CD14-positive monocyte (primary cell): ENCODE data around the gene KAZN. TPM values are rescaled to one million over a fixed set of nuclear protein-coding genes. Genes with fewer than 3 reads are reported as not detected.

Source experiments
- DNase-seq, 3 donors: peaks; one replicate each; pipeline ENCODE4 v3.0.0-alpha.2; 2011 to 2022
- H2AFZ ChIP-seq: 2 replicates; pipeline ENCODE4 v1.6.0; 2012; ENCODE audit warnings: mild to moderate bottlenecking, low read depth, low read length, inconsistent platforms; ENCODE audit not compliant: insufficient read depth, poor library complexity, severe bottlenecking
- H3K27ac ChIP-seq, 2 donors: 1 replicate in 1 of 2; 2 replicates in 1 of 2; pipeline ENCODE4 v1.5.1; 2012 to 2013; ENCODE audit warnings: low read length in 2 of 2, control low read depth in 1 of 2, inconsistent platforms in 1 of 2, low read depth in 1 of 2, mild to moderate bottlenecking in 1 of 2
- H3K27me3 ChIP-seq, 2 donors: one replicate each; pipeline versions ENCODE4 v1.6.0 to v1.6.1; 2011 to 2013; ENCODE audit warnings: low read length in 2 of 2; ENCODE audit not compliant: control insufficient read depth in 2 of 2, insufficient read depth in 2 of 2
- H3K36me3 ChIP-seq, 2 donors: replicated peaks in 1 of 2; 1 replicate in 1 of 2; 2 replicates in 1 of 2; pipeline versions ENCODE4 v1.5.1 to v1.6.1; 2012 to 2013; ENCODE audit warnings: low read length in 2 of 2, control low read depth in 1 of 2, inconsistent platforms in 1 of 2, mild to moderate bottlenecking in 1 of 2; ENCODE audit not compliant: insufficient read depth in 2 of 2, control insufficient read depth in 1 of 2
- H3K4me1 ChIP-seq, 2 donors: 1 replicate in 1 of 2; 2 replicates in 1 of 2; pipeline versions ENCODE4 v1.5.1 to v1.6.1; 2012 to 2013; ENCODE audit warnings: low read length in 2 of 2, control low read depth in 1 of 2, inconsistent platforms in 1 of 2, mild to moderate bottlenecking in 1 of 2, moderate library complexity in 1 of 2; ENCODE audit not compliant: insufficient read depth in 2 of 2, control insufficient read depth in 1 of 2
- H3K4me2 ChIP-seq: replicated peaks from 2 replicates; pipeline ENCODE3; 2012; ENCODE audit warnings: low read length, moderate library complexity, mild to moderate bottlenecking; ENCODE audit not compliant: poor library complexity, severe bottlenecking; ENCODE audit errors: extremely low read depth
- H3K4me3 ChIP-seq, 3 experiments: fragments of 200-600 bp in 1 of 3; sonication (generic) in 1 of 3; replicated peaks in 1 of 3; 1 replicate in 2 of 3; 2 replicates in 1 of 3; pipeline ENCODE4 v1.5.1; 2011 to 2013; ENCODE audit warnings: low read length in 3 of 3, mild to moderate bottlenecking in 3 of 3, control low read depth in 2 of 3, low read depth in 2 of 3, inconsistent platforms in 1 of 3, moderate library complexity in 1 of 3
- H3K79me2 ChIP-seq: 2 replicates; pipeline ENCODE4 v1.6.0; 2012; ENCODE audit warnings: mild to moderate bottlenecking, control low read depth, inconsistent platforms, low read length, moderate library complexity; ENCODE audit not compliant: insufficient read depth
- H3K9ac ChIP-seq: 2 replicates; pipeline ENCODE4 v1.6.0; 2017; ENCODE audit warnings: low read length, mild to moderate bottlenecking; ENCODE audit not compliant: insufficient read depth, poor library complexity, severe bottlenecking
- H3K9me3 ChIP-seq, 2 donors: replicated peaks in 1 of 2; 1 replicate in 1 of 2; 2 replicates in 1 of 2; pipeline versions ENCODE4 v1.5.1 to v1.6.1; 2012 to 2013; ENCODE audit warnings: low read length in 2 of 2, control low read depth in 1 of 2; ENCODE audit not compliant: control insufficient read depth in 1 of 2, insufficient read depth in 1 of 2
- H4K20me1 ChIP-seq: 2 replicates; pipeline ENCODE4 v1.6.0; 2012; ENCODE audit warnings: mild to moderate bottlenecking, low read length, control low read depth, moderate library complexity; ENCODE audit not compliant: insufficient read depth
- H3K27ac Mint-ChIP-seq, 7 donors: one replicate each; pipeline ENCODE4 v1.8.0; 2020; ENCODE audit warnings: mild to moderate bottlenecking in 7 of 7, mixed read lengths in 7 of 7, moderate library complexity in 6 of 7, inconsistent platforms in 2 of 7
- H3K27me3 Mint-ChIP-seq, 3 donors: one replicate each; pipeline ENCODE4 v1.8.0; 2021 to 2022; ENCODE audit warnings: low read depth in 3 of 3, mild to moderate bottlenecking in 3 of 3, mixed read lengths in 3 of 3, moderate library complexity in 3 of 3, inconsistent platforms in 1 of 3
- H3K36me3 Mint-ChIP-seq, 2 donors: one replicate each; pipeline ENCODE4 v1.8.0; 2020; ENCODE audit warnings: mixed read lengths in 2 of 2, inconsistent platforms in 1 of 2, mild to moderate bottlenecking in 1 of 2
- H3K4me1 Mint-ChIP-seq: one replicate; pipeline ENCODE4 v1.8.0; 2020; ENCODE audit warnings: mild to moderate bottlenecking, mixed read lengths
- H3K4me3 Mint-ChIP-seq, 2 donors: one replicate each; pipeline ENCODE4 v1.8.0; 2020; ENCODE audit warnings: mild to moderate bottlenecking in 2 of 2, mixed read lengths in 2 of 2, moderate library complexity in 1 of 2
- H3K9me3 Mint-ChIP-seq, 7 donors: one replicate each; pipeline ENCODE4 v1.8.0; 2020 to 2022; ENCODE audit warnings: mixed read lengths in 7 of 7, mild to moderate bottlenecking in 6 of 7, moderate library complexity in 6 of 7, inconsistent platforms in 2 of 7
- WGBS: methylation state at CpG from one replicate; pipeline ENCODE4 v1.1.5; 2013; ENCODE audit warnings: missing lambda C conversion rate; ENCODE audit not compliant: insufficient coverage; 5-methylcytosine and 5-hydroxymethylcytosine counted together
- intact Hi-C, 2 donors: fragments of 100-400 bp; cut with micrococcal nuclease; formaldehyde crosslinking; loops; one replicate each; pipeline versions ENCODE4 v1.15.0 to v1.15.1; 2023
- polyA plus RNA-seq, 3 donors: library from polyadenylated mRNA; depleted of rRNA in 1 of 3; unstranded in 2 of 3; stranded (reverse) in 1 of 3; fragments of 300-500 nt in 2 of 3; fragments of >200 nt in 1 of 3; fragmentation: Illumina TruSeq in 2 of 3; gene quantifications; 1 replicate in 2 of 3; 2 replicates in 1 of 3; pipeline ENCODE4 v1.2.3, GENCODE V29; 2012 to 2021
- TF ChIP-seq, protein P1 (sequence below): fragments of 200-600 bp; IDR thresholded peaks from one replicate; pipeline ENCODE4 v1.8.0; 2022; ENCODE audit warnings: antibody characterized with exemption, mild to moderate bottlenecking

Gene KAZN
- polyA plus RNA-seq, 3 donors = not detected

DNA sequence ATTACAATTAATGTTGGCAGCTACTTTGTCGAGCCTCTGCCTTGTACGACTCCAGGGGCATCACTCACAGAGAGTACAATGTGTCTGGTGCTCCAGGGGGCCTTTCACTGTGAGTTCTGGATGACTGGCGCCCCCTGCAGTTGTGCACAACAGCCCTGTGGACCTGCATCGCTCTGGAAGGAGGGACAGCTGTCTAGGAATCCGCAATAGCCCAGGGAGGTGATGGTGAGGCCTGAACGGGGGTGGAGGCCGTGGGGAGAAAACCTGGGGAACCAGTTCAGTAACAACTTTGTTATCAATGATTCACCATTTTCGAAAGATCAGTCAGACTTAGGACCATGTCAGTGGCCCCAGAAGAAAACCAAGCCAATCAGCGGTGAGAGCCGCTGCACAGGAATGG is 189.1 kb downstream of the KAZN start:
- no peak overlapping the region for H3K4me2 ChIP-seq
- Mint-ChIP-seq H3K4me3 (no peak overlapping the region), H3K36me3 (no peaks in the 10 kb centered on the region), H3K27ac (no peak overlapping the region), H3K27me3 (peaks cover 0 to 5% (median 0%) of the 10 kb centered on the region in 3 donors), H3K4me1 (peaks cover 11% of the 10 kb centered on the region), H3K9me3 (peaks cover 0 to 3% (median 0%) of the 10 kb centered on the region in 7 donors)
- intact Hi-C loops = no loop called here
- no peak overlapping the region for H3K9ac ChIP-seq
- H4K20me1 ChIP-seq = no peaks in the 10 kb centered on the region
- H3K79me2 ChIP-seq = no peaks in the 10 kb centered on the region
- H3K9me3 ChIP-seq = no peaks in the 10 kb centered on the region
- no peak overlapping the region for H3K4me3 ChIP-seq
- H3K36me3 ChIP-seq = no peaks in the 10 kb centered on the region
- no peak overlapping the region for H2AFZ ChIP-seq
- WGBS = 98% methylated on average over 10 of the region's 10 CpGs
- no peak overlapping the region for H3K27ac ChIP-seq
- TF ChIP-seq, protein P1, sequence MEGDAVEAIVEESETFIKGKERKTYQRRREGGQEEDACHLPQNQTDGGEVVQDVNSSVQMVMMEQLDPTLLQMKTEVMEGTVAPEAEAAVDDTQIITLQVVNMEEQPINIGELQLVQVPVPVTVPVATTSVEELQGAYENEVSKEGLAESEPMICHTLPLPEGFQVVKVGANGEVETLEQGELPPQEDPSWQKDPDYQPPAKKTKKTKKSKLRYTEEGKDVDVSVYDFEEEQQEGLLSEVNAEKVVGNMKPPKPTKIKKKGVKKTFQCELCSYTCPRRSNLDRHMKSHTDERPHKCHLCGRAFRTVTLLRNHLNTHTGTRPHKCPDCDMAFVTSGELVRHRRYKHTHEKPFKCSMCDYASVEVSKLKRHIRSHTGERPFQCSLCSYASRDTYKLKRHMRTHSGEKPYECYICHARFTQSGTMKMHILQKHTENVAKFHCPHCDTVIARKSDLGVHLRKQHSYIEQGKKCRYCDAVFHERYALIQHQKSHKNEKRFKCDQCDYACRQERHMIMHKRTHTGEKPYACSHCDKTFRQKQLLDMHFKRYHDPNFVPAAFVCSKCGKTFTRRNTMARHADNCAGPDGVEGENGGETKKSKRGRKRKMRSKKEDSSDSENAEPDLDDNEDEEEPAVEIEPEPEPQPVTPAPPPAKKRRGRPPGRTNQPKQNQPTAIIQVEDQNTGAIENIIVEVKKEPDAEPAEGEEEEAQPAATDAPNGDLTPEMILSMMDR = no peak
- H3K4me1 ChIP-seq = no peaks in the 10 kb centered on the region
- no peaks in the 10 kb centered on the region for H3K27me3 ChIP-seq
- no peak for DNase-seq

DNA sequence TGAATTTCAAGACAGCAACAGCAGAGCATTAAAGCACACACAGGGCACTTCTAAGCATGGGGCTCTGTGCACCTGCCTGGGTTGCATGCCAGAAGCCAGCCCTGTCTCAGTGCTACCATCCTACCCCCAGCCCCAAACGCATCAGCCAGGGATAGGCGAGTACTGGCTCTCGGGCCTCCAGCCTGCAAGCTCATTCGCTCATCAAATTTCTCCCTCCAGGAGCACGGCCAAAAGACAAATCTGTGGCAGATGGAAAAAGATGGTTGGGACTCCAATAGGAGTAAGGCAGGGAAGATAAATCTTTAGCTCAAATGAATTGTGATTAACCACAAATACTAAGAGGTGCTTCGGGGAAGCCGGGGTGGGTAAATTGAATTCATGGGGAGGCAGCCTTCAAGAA is 189.6 kb downstream of the KAZN start:
- H3K36me3 ChIP-seq = no peaks in the 10 kb centered on the region
- H3K4me2 ChIP-seq = no peak overlapping the region
- H3K36me3 Mint-ChIP-seq = no peaks in the 10 kb centered on the region
- H3K27ac Mint-ChIP-seq = no peak overlapping the region
- DNase-seq = no peak
- H3K27me3 Mint-ChIP-seq = peaks cover 0 to 5% (median 0%) of the 10 kb centered on the region in 3 donors
- no peak overlapping the region for H3K4me3 Mint-ChIP-seq
- H3K9ac ChIP-seq = no peak overlapping the region
- TF ChIP-seq, protein P1 = no peak
- no peaks in the 10 kb centered on the region for H3K27me3 ChIP-seq
- H3K4me3 ChIP-seq = no peak overlapping the region
- H3K9me3 Mint-ChIP-seq = peaks cover 0 to 3% (median 0%) of the 10 kb centered on the region in 7 donors
- H3K9me3 ChIP-seq = no peaks in the 10 kb centered on the region
- H3K4me1 Mint-ChIP-seq = peaks cover 6% of the 10 kb centered on the region
- intact Hi-C loops = no loop called here
- WGBS = no CpG with 5 or more reads among the region's 7 CpGs
- H3K4me1 ChIP-seq = no peaks in the 10 kb centered on the region
- no peak overlapping the region for H3K27ac ChIP-seq
- H3K79me2 ChIP-seq = no peaks in the 10 kb centered on the region
- no peaks in the 10 kb centered on the region for H4K20me1 ChIP-seq
- H2AFZ ChIP-seq = no peak overlapping the region
